ENCODE measurements around the gene SLC2A4RG. TPM values are rescaled to one million over a fixed set of nuclear protein-coding genes. Genes with fewer than 3 reads are reported as not detected.

The SLC2A4RG gene
- polyA plus RNA-seq, 1 of the 3 experiments (the other 2 are of a cell fraction): 90.9 TPM

DNA sequence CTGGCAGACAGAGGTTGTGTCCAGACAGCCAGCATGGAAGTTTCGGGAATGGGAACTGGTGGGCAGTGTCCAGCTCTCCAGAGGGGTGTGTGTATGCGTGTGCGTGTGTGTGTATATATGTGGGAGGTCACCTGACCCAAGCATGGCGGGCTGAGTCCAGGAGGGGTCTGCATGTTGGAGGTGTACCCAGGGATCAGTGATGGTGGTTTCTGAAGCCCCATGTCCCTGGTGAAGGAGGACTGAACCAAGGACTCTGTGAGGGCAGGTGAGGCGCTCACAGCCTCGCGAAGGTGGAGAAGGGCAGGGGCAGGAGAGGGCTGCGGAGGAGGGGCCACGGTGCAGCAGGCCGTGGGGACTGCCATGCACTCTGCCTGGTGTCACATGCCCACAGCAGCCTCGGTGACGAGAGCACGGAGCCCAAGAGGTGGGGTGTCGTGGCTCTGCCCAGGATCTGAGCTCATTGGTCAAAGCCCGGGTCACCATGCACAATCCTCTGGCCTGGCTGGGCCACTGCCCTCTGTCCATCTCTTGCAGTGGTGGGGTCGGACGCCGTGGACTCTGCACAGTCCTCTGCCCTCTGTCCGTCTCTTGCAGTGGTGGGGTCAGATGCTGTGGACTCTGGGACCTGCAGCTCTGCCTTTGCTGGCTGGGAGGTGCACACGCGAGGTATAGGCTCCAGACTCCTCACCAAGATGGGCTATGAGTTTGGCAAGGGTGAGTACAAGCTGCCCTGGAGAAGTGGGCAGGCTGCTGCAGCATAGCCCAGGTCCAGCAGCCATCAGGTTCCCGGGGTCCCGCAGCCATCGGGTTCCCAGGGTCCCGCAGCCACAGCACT is 5.2 kb upstream of the SLC2A4RG start:
- no peak overlapping the region for H3K9ac ChIP-seq
- 0 out of 2 replicates have a peak, but pooled peaks have one; percentile 6 for TF ChIP-seq POLR2AphosphoS5 (IDR thresholded peaks at IDR 0.05; ENCODE audit: low read depth, low read length)
- TF ChIP-seq, protein P1, sequence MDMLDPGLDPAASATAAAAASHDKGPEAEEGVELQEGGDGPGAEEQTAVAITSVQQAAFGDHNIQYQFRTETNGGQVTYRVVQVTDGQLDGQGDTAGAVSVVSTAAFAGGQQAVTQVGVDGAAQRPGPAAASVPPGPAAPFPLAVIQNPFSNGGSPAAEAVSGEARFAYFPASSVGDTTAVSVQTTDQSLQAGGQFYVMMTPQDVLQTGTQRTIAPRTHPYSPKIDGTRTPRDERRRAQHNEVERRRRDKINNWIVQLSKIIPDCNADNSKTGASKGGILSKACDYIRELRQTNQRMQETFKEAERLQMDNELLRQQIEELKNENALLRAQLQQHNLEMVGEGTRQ (IDR thresholded peaks at IDR 0.05; ENCODE audit: borderline replicate concordance, low read depth, low read length): no peak
- no peak overlapping the region for H3K27ac ChIP-seq (ENCODE audit: low read depth in 2 of 2, low read length in 1 of 2)
- no peaks in the 10 kb centered on the region for H3K27me3 ChIP-seq (ENCODE audit: insufficient read depth)
- DNase-seq: peak; percentile 14
- no peaks in the 10 kb centered on the region for H3K9me3 ChIP-seq
- ChIA-PET POLR2A (no interaction called here), CTCF (no interaction called here)
- peaks cover 10 to 18% of the 10 kb centered on the region in 2 experiments for H3K36me3 ChIP-seq (replicated peaks in 1 of 2; ENCODE audit: control insufficient read depth in 1 of 2, insufficient read depth in 2 of 2, low read length in 1 of 2)
- no peak overlapping the region for H3K4me3 ChIP-seq (ENCODE audit: low read depth in 2 of 2, low read length in 1 of 2)
- peaks cover 18% of the 10 kb centered on the region for H3F3A ChIP-seq (replicated peaks; ENCODE audit: insufficient read depth)
- no peak overlapping the region for H2AFZ ChIP-seq (ENCODE audit: low read depth)
- H3K79me2 ChIP-seq (ENCODE audit: insufficient read depth): peaks cover 26% of the 10 kb centered on the region
- no peak overlapping the region for H3K4me2 ChIP-seq
- H4K20me1 ChIP-seq (ENCODE audit: insufficient read depth): peaks cover 8% of the 10 kb centered on the region; the same call in 1 of the 2 replicates
- no peaks in the 10 kb centered on the region for H3K9me2 ChIP-seq
- 95% methylated on average over 19 of the region's 25 CpGs for WGBS (ENCODE audit: low lambda C conversion rate)
- peaks cover 0 to 3% of the 10 kb centered on the region in 2 experiments; a peak in 1 of 4 replicates for H3K4me1 ChIP-seq (ENCODE audit: control insufficient read depth in 1 of 2, insufficient read depth in 2 of 2, low read depth in 1 of 2, low read length in 1 of 2)

DNA sequence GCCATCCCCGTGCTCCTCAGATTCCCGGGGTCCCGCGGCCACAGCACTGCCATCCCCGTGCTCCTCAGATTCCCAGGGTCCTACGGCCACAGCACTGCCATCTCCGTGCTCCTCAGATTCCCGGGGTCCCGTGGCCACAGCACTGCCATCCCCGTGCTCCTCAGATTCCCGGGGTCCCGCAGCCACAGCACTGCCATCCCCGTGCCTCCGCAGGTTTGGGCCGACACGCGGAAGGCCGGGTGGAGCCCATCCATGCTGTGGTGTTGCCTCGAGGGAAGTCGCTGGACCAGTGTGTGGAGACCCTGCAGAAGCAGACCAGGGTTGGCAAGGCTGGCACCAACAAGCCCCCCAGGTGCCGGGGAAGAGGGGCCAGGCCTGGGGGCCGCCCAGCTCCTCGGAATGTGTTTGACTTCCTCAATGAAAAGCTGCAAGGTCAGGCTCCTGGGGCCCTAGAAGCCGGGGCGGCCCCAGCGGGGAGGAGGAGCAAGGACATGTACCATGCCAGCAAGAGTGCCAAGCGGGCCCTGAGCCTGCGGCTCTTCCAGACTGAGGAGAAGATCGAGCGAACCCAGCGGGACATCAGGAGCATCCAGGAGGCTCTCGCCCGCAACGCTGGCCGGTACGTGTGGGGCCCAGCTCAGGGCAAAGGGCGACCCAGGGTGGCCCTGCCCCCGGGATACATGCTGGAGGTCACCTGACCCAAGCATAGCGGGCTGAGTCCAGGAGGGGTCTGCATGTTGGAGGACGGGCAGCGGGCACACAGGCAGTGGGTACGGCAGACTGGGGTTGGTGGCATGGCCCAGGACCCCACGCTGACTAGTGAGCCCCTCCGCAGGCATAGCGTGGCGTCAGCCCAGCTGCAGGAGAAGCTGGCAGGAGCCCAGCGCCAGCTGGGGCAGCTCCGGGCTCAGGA is 4.4 kb upstream of the SLC2A4RG start:
- POLR2A ChIA-PET: no interaction called here
- WGBS (ENCODE audit: low lambda C conversion rate): 96% methylated on average over 28 of the region's 48 CpGs
- TF ChIP-seq MXI1 (IDR thresholded peaks at IDR 0.05; ENCODE audit: low read depth, low read length) (no peak), SIN3A (IDR thresholded peaks at IDR 0.05; ENCODE audit: borderline replicate concordance, low read depth, low read length) (no peak), RXRA (IDR thresholded peaks at IDR 0.05; ENCODE audit: borderline replicate concordance, low read depth) (no peak), FOXJ3 (CRISPR knock-in tag; IDR thresholded peaks at IDR 0.05) (no peak), CHD2 (IDR thresholded peaks at IDR 0.05; ENCODE audit: low read length, partially characterized antibody) (no peak), EP300 (IDR thresholded peaks at IDR 0.05; ENCODE audit: borderline replicate concordance in 1 of 2, low read depth in 1 of 2, low read length in 1 of 2) (no peak), POLR2AphosphoS5 (IDR thresholded peaks at IDR 0.05; ENCODE audit: low read depth, low read length) (no peak), MEF2A (IDR thresholded peaks at IDR 0.05; ENCODE audit: borderline replicate concordance, low read depth) (no peak), FOSL2 (IDR thresholded peaks at IDR 0.05; ENCODE audit: borderline replicate concordance, low read depth) (no peak), FOXM1 (IDR thresholded peaks at IDR 0.05; ENCODE audit: low read depth) (no peak), NRF1 (IDR thresholded peaks at IDR 0.05; ENCODE audit: low read depth, low read length) (no peak), RCOR1 (IDR thresholded peaks at IDR 0.05; ENCODE audit: low read length) (no peak), ELF1 (IDR thresholded peaks at IDR 0.05) (no peak), YY1 (IDR thresholded peaks at IDR 0.05; ENCODE audit: low read depth) (no peak)
- TF ChIP-seq, protein P1 (IDR thresholded peaks at IDR 0.05; ENCODE audit: borderline replicate concordance, low read depth, low read length): no peak
- TF ChIP-seq, protein P2, sequence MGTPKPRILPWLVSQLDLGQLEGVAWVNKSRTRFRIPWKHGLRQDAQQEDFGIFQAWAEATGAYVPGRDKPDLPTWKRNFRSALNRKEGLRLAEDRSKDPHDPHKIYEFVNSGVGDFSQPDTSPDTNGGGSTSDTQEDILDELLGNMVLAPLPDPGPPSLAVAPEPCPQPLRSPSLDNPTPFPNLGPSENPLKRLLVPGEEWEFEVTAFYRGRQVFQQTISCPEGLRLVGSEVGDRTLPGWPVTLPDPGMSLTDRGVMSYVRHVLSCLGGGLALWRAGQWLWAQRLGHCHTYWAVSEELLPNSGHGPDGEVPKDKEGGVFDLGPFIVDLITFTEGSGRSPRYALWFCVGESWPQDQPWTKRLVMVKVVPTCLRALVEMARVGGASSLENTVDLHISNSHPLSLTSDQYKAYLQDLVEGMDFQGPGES (IDR thresholded peaks at IDR 0.05; ENCODE audit: low read depth, low read length): no peak

More for the DNA sequence above, 4.4 kb upstream of the SLC2A4RG start:
- no peak overlapping the region for H3K9ac ChIP-seq
- no peak overlapping the region for H3K27ac ChIP-seq (ENCODE audit: low read depth in 2 of 2, low read length in 1 of 2)
- CTCF ChIA-PET: interaction anchor here (1.4 kb wide), 1 partner anchor 10 kb away, joined by 3 read pairs; no protein-coding TSS in a partner anchor
- H3K4me2 ChIP-seq: no peak overlapping the region
- no peak overlapping the region for H3K4me3 ChIP-seq (ENCODE audit: low read depth in 2 of 2, low read length in 1 of 2)
- no peak overlapping the region for H2AFZ ChIP-seq (ENCODE audit: low read depth)
- peaks cover 8% of the 10 kb centered on the region; the same call in 1 of the 2 replicates for H4K20me1 ChIP-seq (ENCODE audit: insufficient read depth)
- peaks cover 0 to 3% of the 10 kb centered on the region in 2 experiments; a peak in 1 of 4 replicates for H3K4me1 ChIP-seq (ENCODE audit: control insufficient read depth in 1 of 2, insufficient read depth in 2 of 2, low read depth in 1 of 2, low read length in 1 of 2)
- peaks cover 18% of the 10 kb centered on the region for H3K79me2 ChIP-seq (ENCODE audit: insufficient read depth)
- no peaks in the 10 kb centered on the region for H3K9me2 ChIP-seq
- peaks cover 2 to 18% of the 10 kb centered on the region in 2 experiments for H3K36me3 ChIP-seq (replicated peaks in 1 of 2; ENCODE audit: control insufficient read depth in 1 of 2, insufficient read depth in 2 of 2, low read length in 1 of 2)
- H3K9me3 ChIP-seq: no peaks in the 10 kb centered on the region
- H3K27me3 ChIP-seq (ENCODE audit: insufficient read depth): no peaks in the 10 kb centered on the region
- H3F3A ChIP-seq (replicated peaks; ENCODE audit: insufficient read depth): peaks cover 17% of the 10 kb centered on the region
- DNase-seq: peak; percentile 22

All from SK-N-SH (cell line).